ENCODE data around the gene VWA5A. TPM values are rescaled to one million over a fixed set of nuclear protein-coding genes. Genes with fewer than 3 reads are reported as not detected.

Gene VWA5A
- total and polyA plus RNA-seq, 9 donors: 9.9 to 27.5 (median 16.7) TPM

GRCh38 chr11:124152770-124153407 lies 37.6 kb downstream of the VWA5A start:
- intact Hi-C loops (cut with DNase I): no loop called here
- Histone ChIP-seq H3K27ac (no peak overlapping the region), H3K4me3 (no peak overlapping the region), H3K9me3 (no peaks in the 10 kb centered on the region), H3K36me3 (no peaks in the 10 kb centered on the region), H3K27me3 (no peaks in the 10 kb centered on the region), H3K4me1 (ENCODE audit: insufficient read depth) (no peaks in the 10 kb centered on the region)
- no peak for TF ChIP-seq EP300 (IDR thresholded peaks at IDR 0.05)
- TF ChIP-seq POLR2A (IDR thresholded peaks at IDR 0.05): no peak
- no peak for TF ChIP-seq CTCF (IDR thresholded peaks at IDR 0.05)
- 91 to 93% (median 92%) methylated on average over 3 of the region's 3 CpGs for WGBS, 3 donors
- no peak for DNase-seq

GRCh38 chr11:124153821-124154220 lies 38.6 kb downstream of the VWA5A start:
- H3K36me3 ChIP-seq: no peaks in the 10 kb centered on the region
- no peaks in the 10 kb centered on the region for H3K27me3 ChIP-seq
- DNase-seq: no peak
- intact Hi-C loops (cut with DNase I): no loop called here
- TF ChIP-seq POLR2A (IDR thresholded peaks at IDR 0.05): no peak
- no peak for TF ChIP-seq EP300 (IDR thresholded peaks at IDR 0.05)
- TF ChIP-seq CTCF (IDR thresholded peaks at IDR 0.05): no peak
- H3K9me3 ChIP-seq: no peaks in the 10 kb centered on the region
- no peak overlapping the region for H3K27ac ChIP-seq
- no peaks in the 10 kb centered on the region for H3K4me1 ChIP-seq (ENCODE audit: insufficient read depth)
- no peak overlapping the region for H3K4me3 ChIP-seq
- 67 to 84% (median 74%) methylated on average over 2 of the region's 2 CpGs for WGBS, 3 donors

- Histone ChIP-seq H3K4me1 (ENCODE audit: insufficient read depth) (no peaks in the 10 kb centered on the region), H3K4me3 (no peak overlapping the region), H3K27me3 (no peaks in the 10 kb centered on the region), H3K27ac (no peak overlapping the region), H3K9me3 (no peaks in the 10 kb centered on the region), H3K36me3 (no peaks in the 10 kb centered on the region)
- TF ChIP-seq CTCF (IDR thresholded peaks at IDR 0.05) (no peak), EP300 (IDR thresholded peaks at IDR 0.05) (no peak), POLR2A (IDR thresholded peaks at IDR 0.05) (no peak)
- no peak for DNase-seq
- intact Hi-C loops (cut with DNase I): no loop called here
Observed at GRCh38 chr11:124159481-124159880, 44.2 kb downstream of the VWA5A start.

- DNase-seq: no peak
- intact Hi-C loops (cut with DNase I): loop anchor here in 1 of 4 donors (10.0 kb wide), 1 partner anchor 1654 kb away; no protein-coding TSS in a partner anchor
- TF ChIP-seq CTCF (IDR thresholded peaks at IDR 0.05) (no peak), EP300 (IDR thresholded peaks at IDR 0.05) (no peak)
- H3K4me3 ChIP-seq: no peak overlapping the region
- WGBS, 3 donors: 66 to 78% (median 68%) methylated on average over 5 of the region's 5 CpGs
- no peak overlapping the region for H3K27ac ChIP-seq
- H3K4me1 ChIP-seq (ENCODE audit: insufficient read depth): no peaks in the 10 kb centered on the region
- H3K36me3 ChIP-seq: no peaks in the 10 kb centered on the region
- H3K9me3 ChIP-seq: no peaks in the 10 kb centered on the region
- H3K27me3 ChIP-seq: no peaks in the 10 kb centered on the region
Observed at GRCh38 chr11:124160986-124161385, 45.7 kb downstream of the VWA5A start.
